Ishikawa (cell line): ENCODE measurements around the gene BTBD2.

Experiments
- EGR1 ChIP-seq: IDR thresholded peaks from 2 replicates; pipeline ENCODE4 v1.6.1; 2012
- EP300 ChIP-seq: IDR thresholded peaks from 2 replicates; pipeline ENCODE4 v1.6.1; 2012; ENCODE audit warnings: borderline replicate concordance
- FOXM1 ChIP-seq: IDR thresholded peaks from 2 replicates; pipeline ENCODE4 v1.6.1; 2012; ENCODE audit warnings: low read depth, borderline replicate concordance
- MAX ChIP-seq: IDR thresholded peaks from 2 replicates; pipeline ENCODE4 v1.6.1; 2012
- RAD21 ChIP-seq: IDR thresholded peaks from 2 replicates; pipeline ENCODE4 v1.6.1; 2012; ENCODE audit warnings: low read depth
- REST ChIP-seq: IDR thresholded peaks from 2 replicates; pipeline ENCODE4 v1.6.1; 2012; ENCODE audit warnings: low read depth, mild to moderate bottlenecking
- YY1 ChIP-seq: IDR thresholded peaks from 2 replicates; pipeline ENCODE4 v1.6.1; 2012; ENCODE audit warnings: low read depth

- TF ChIP-seq RAD21 (no peak), EP300 (no peak), MAX (no peak), YY1 (no peak), FOXM1 (no peak), EGR1 (no peak), REST (no peak)
Observed at GRCh38 chr19:2011169-2011568, 4.3 kb downstream of the BTBD2 start.
